HCEC 1CT (cell line): ENCODE data around the gene BIN2.
"Not testable (repeated sequence)": the region's sequence is repeated elsewhere in the genome, so short reads cannot be mapped to it uniquely, and the experiment has no call there.

ENCODE experiments used
- DNase-seq: peaks from one replicate; pipeline ENCODE4 v3.0.0-alpha.2; 2017

BIN2 gene

GRCh38 chr12:51343201-51343600, 19.2 kb upstream of the BIN2 start:
- DNase-seq: no peak

GRCh38 chr12:51342416-51342815, 18.4 kb upstream of the BIN2 start:
- no peak for DNase-seq

GRCh38 chr12:51341251-51342007, 17.5 kb upstream of the BIN2 start:
- peak; percentile 60 for DNase-seq

- DNase-seq: no peak
Measured at GRCh38 chr12:51339750-51340149, 15.8 kb upstream of the BIN2 start.

GRCh38 chr12:51337336-51337735, 13.4 kb upstream of the BIN2 start:
- not testable (repeated sequence) for DNase-seq

GRCh38 chr12:51335931-51336330, 12.0 kb upstream of the BIN2 start:
- DNase-seq: no peak

- peak; percentile 15 for DNase-seq
Measured at GRCh38 chr12:51334764-51335163, 10.8 kb upstream of the BIN2 start.

GRCh38 chr12:51333536-51333935, 9.6 kb upstream of the BIN2 start:
- DNase-seq: no peak

GRCh38 chr12:51330186-51330585, 6.2 kb upstream of the BIN2 start:
- no peak for DNase-seq

- no peak for DNase-seq
Measured at GRCh38 chr12:51329742-51330141, 5.8 kb upstream of the BIN2 start.

GRCh38 chr12:51328587-51328986, 4.6 kb upstream of the BIN2 start:
- DNase-seq: no peak

GRCh38 chr12:51326698-51327439, 2.9 kb upstream of the BIN2 start:
- peak; percentile 49 for DNase-seq

GRCh38 chr12:51324953-51325352, 979 bp upstream of the BIN2 start:
- DNase-seq: no peak

- no peak for DNase-seq
Measured at GRCh38 chr12:51323317-51323960, 535 bp downstream of the BIN2 start.

GRCh38 chr12:51322452-51322851, 1.5 kb downstream of the BIN2 start:
- DNase-seq: no peak

GRCh38 chr12:51321882-51322281, 2.1 kb downstream of the BIN2 start:
- no peak for DNase-seq

- no peak for DNase-seq
Measured at GRCh38 chr12:51320695-51321320, 3.2 kb downstream of the BIN2 start.

- DNase-seq: no peak
Measured at GRCh38 chr12:51320311-51320694, 3.7 kb downstream of the BIN2 start.

- no peak for DNase-seq
Measured at GRCh38 chr12:51318846-51319599, 5.0 kb downstream of the BIN2 start.

GRCh38 chr12:51318057-51318806, 5.7 kb downstream of the BIN2 start:
- DNase-seq: not testable (repeated sequence)

GRCh38 chr12:51311389-51311788, 12.6 kb downstream of the BIN2 start:
- no peak for DNase-seq
